Fibroblast of the aortic adventitia (primary cell): Measurements from ENCODE around the gene PPP1CC. TPM values are rescaled to one million over a fixed set of nuclear protein-coding genes. Genes with fewer than 3 reads are reported as not detected.

ENCODE experiments used
- DNase-seq: peaks from one replicate; pipeline ENCODE4 v3.0.0-alpha.2; 2010; ENCODE audit warnings: low read depth
- H3K4me3 ChIP-seq: 2 replicates; pipeline ENCODE4 v1.5.1; 2011; ENCODE audit warnings: low read depth, mild to moderate bottlenecking, control low read depth, low read length, moderate library complexity
- CTCF ChIP-seq: IDR thresholded peaks from 2 replicates; pipeline ENCODE4 v1.5.1; 2011; ENCODE audit warnings: mild to moderate bottlenecking, low read length, control low read depth, inconsistent platforms; ENCODE audit not compliant: insufficient read depth
- total RNA-seq: library from RNA; depleted of rRNA; stranded (reverse); fragments of >200 nt; gene quantifications from 2 replicates; pipeline ENCODE4 v1.2.3, GENCODE V29; 2012; ENCODE audit warnings: low replicate concordance

Gene PPP1CC
- total RNA-seq, 1 donor: 130 TPM

GRCh38 chr12:110670161-110670701 is 72.5 kb downstream of the PPP1CC start:
- no peak for DNase-seq
- TF ChIP-seq CTCF: no peak
- H3K4me3 ChIP-seq: no peak overlapping the region

Other genes with a start within 250 kb of the PPP1CC start
- 83.2 and 88.9 TPM in 2 replicates for gene VPS29, start 240.8 kb downstream of the PPP1CC start, total RNA-seq
- gene RAD9B, start 240.6 kb downstream of the PPP1CC start, total RNA-seq: 2.3 and 5.5 TPM in 2 replicates
- 6.1 and 11.9 TPM in 2 replicates for gene PPTC7, start 159.6 kb downstream of the PPP1CC start, total RNA-seq
- gene TCTN1, start 128.8 kb downstream of the PPP1CC start, total RNA-seq: 46.3 and 80.4 TPM in 2 replicates
- 0.74 and 2.6 TPM in 2 replicates for gene HVCN1, start 53.8 kb downstream of the PPP1CC start, total RNA-seq
- gene CCDC63, start 104.1 kb upstream of the PPP1CC start, total RNA-seq: not detected in 2 replicates
- not detected in 2 replicates for gene MYL2, start 177.7 kb upstream of the PPP1CC start, total RNA-seq